H1 (cell line): ENCODE measurements around the gene TAOK1. TPM values are rescaled to one million over a fixed set of nuclear protein-coding genes. Genes with fewer than 3 reads are reported as not detected.

ENCODE experiments used
- CTCF ChIA-PET: fragments of 300-600 bp; sonication (Branson Sonifier 250); formaldehyde crosslinking; loops from one replicate; lab custom pipeline; 2021; ENCODE audit not compliant: partially characterized antibody; lab: Charles Lee
- POLR2A ChIA-PET: fragments of 300-600 bp; sonication (Branson Sonifier 250); formaldehyde crosslinking; loops from one replicate; lab custom pipeline; 2021; ENCODE audit warnings: inconsistent platforms; ENCODE audit not compliant: partially characterized antibody; lab: Charles Lee
- DNase-seq, 2 experiments: peaks; one replicate each; pipeline versions ENCODE4 v3.0.0 to v3.0.0-alpha.2; 2010 to 2022; ENCODE audit warnings: low spot score in 2 of 2, low read depth in 1 of 2, mixed read lengths in 1 of 2
- FAIRE-seq: peaks from 2 replicates; lab custom pipeline; 2011; peaks lifted over from hg19 to GRCh38; lab: Jason Lieb, UNC
- H2AFZ ChIP-seq: 2 replicates; pipeline ENCODE4 v1.8.1; 2012; ENCODE audit warnings: low read length, inconsistent platforms
- H2AK5ac ChIP-seq: 2 replicates; pipeline ENCODE4 v1.6.1; 2013; ENCODE audit warnings: low read depth, low read length
- H2BK120ac ChIP-seq: replicated peaks from 2 replicates; pipeline ENCODE3; 2013; ENCODE audit warnings: low read depth, low read length, inconsistent platforms
- H2BK12ac ChIP-seq: 2 replicates; pipeline ENCODE4 v1.6.1; 2013; ENCODE audit warnings: low read depth, low read length
- H2BK15ac ChIP-seq: 2 replicates; pipeline ENCODE4 v1.6.1; 2013; ENCODE audit warnings: low read length
- H2BK20ac ChIP-seq: 2 replicates; pipeline ENCODE4 v1.6.1; 2013; ENCODE audit warnings: low read length
- H2BK5ac ChIP-seq: 2 replicates; pipeline ENCODE4 v1.6.1; 2013; ENCODE audit warnings: low read depth, low read length
- H3K14ac ChIP-seq: 2 replicates; pipeline ENCODE4 v1.6.1; 2013; ENCODE audit warnings: inconsistent platforms; ENCODE audit not compliant: insufficient read length
- H3K18ac ChIP-seq: 2 replicates; pipeline ENCODE4 v1.6.1; 2013; ENCODE audit warnings: low read length; ENCODE audit errors: extremely low read depth
- H3K23ac ChIP-seq: 2 replicates; pipeline ENCODE4 v1.6.1; 2013; ENCODE audit warnings: inconsistent platforms; ENCODE audit not compliant: insufficient read length
- H3K23me2 ChIP-seq: 2 replicates; pipeline ENCODE4 v1.6.1; 2013; ENCODE audit warnings: low read depth, low read length
- H3K27ac ChIP-seq: 2 replicates; pipeline ENCODE4 v1.6.1; 2011; ENCODE audit warnings: low read depth, low read length, inconsistent platforms
- H3K27me3 ChIP-seq, 4 experiments: replicated peaks in 1 of 4; 1 replicate in 1 of 4; 2 replicates in 3 of 4; pipeline versions ENCODE4 v1.6.1 to v1.8.1; 2011 to 2013; ENCODE audit warnings: low read length in 3 of 4, mild to moderate bottlenecking in 3 of 4, inconsistent platforms in 2 of 4, mixed read lengths in 2 of 4, moderate library complexity in 1 of 4; ENCODE audit not compliant: control insufficient read depth in 3 of 4, insufficient read depth in 3 of 4; ENCODE audit errors: extremely low read depth in 1 of 4
- H3K36me3 ChIP-seq, 4 experiments: 2 replicates each; pipeline versions ENCODE4 v1.6.1 to v1.8.1; 2011 to 2013; ENCODE audit warnings: mild to moderate bottlenecking in 4 of 4, low read length in 3 of 4, moderate library complexity in 2 of 4, control low read depth in 1 of 4, inconsistent platforms in 1 of 4; ENCODE audit not compliant: insufficient read depth in 4 of 4, control insufficient read depth in 2 of 4
- H3K4ac ChIP-seq: replicated peaks from 2 replicates; pipeline ENCODE3; 2013; ENCODE audit warnings: low read length, low read depth, mixed read lengths, inconsistent platforms; ENCODE audit not compliant: insufficient read length
- H3K4me1 ChIP-seq, 4 experiments: replicated peaks in 1 of 4; 1 replicate in 1 of 4; 2 replicates in 3 of 4; pipeline versions ENCODE4 v1.6.1 to v1.8.1; 2011 to 2013; ENCODE audit warnings: low read length in 3 of 4, inconsistent platforms in 2 of 4, mixed read lengths in 1 of 4; ENCODE audit not compliant: insufficient read depth in 4 of 4, control insufficient read depth in 3 of 4
- H3K4me2 ChIP-seq, 2 experiments: 2 replicates each; pipeline versions ENCODE4 v1.6.1 to v1.8.1; 2011 to 2013; ENCODE audit warnings: low read depth in 2 of 2, low read length in 2 of 2, control low read depth in 1 of 2, inconsistent platforms in 1 of 2, mild to moderate bottlenecking in 1 of 2; ENCODE audit not compliant: insufficient read depth in 1 of 2
- H3K4me3 ChIP-seq, 4 experiments: fragments of 200-600, 300-600 bp in 1 of 4; sonication (generic), shearing (Covaris generic), sonication (Bioruptor Twin) in 1 of 4; 2 replicates each; pipeline versions ENCODE4 v1.5.1 to v1.8.1; 2011 to 2016; ENCODE audit warnings: low read length in 4 of 4, low read depth in 3 of 4, control low read depth in 2 of 4, inconsistent platforms in 2 of 4, mild to moderate bottlenecking in 2 of 4, mixed read lengths in 1 of 4, moderate library complexity in 1 of 4; ENCODE audit not compliant: insufficient read depth in 2 of 4; ENCODE audit errors: extremely low read depth in 1 of 4
- H3K56ac ChIP-seq: replicated peaks from 2 replicates; pipeline ENCODE3; 2013; ENCODE audit warnings: low read depth, mild to moderate bottlenecking, mixed read lengths, low read length, inconsistent platforms; ENCODE audit not compliant: insufficient read length
- H3K79me1 ChIP-seq: 2 replicates; pipeline ENCODE4 v1.6.1; 2013; ENCODE audit warnings: low read depth, low read length, control low read depth
- H3K79me2 ChIP-seq, 2 experiments: 2 replicates each; pipeline versions ENCODE4 v1.6.1 to v1.8.1; 2012 to 2013; ENCODE audit warnings: low read length in 2 of 2, mild to moderate bottlenecking in 2 of 2, inconsistent platforms in 1 of 2; ENCODE audit not compliant: insufficient read depth in 2 of 2, control insufficient read depth in 1 of 2
- H3K9ac ChIP-seq, 4 experiments: replicated peaks in 1 of 4; 1 replicate in 1 of 4; 2 replicates in 3 of 4; pipeline versions ENCODE4 v1.6.1 to v1.8.1; 2011 to 2013; ENCODE audit warnings: low read depth in 3 of 4, low read length in 3 of 4, control low read depth in 2 of 4, mild to moderate bottlenecking in 2 of 4, moderate library complexity in 2 of 4, inconsistent platforms in 1 of 4; ENCODE audit errors: extremely low read depth in 1 of 4
- H3K9me3 ChIP-seq, 2 experiments: 2 replicates each; pipeline versions ENCODE4 v1.6.1 to v1.8.1; 2012 to 2013; ENCODE audit warnings: mild to moderate bottlenecking in 2 of 2, moderate library complexity in 2 of 2, control low read depth in 1 of 2, inconsistent platforms in 1 of 2, low read depth in 1 of 2, low read length in 1 of 2, mixed read lengths in 1 of 2; ENCODE audit not compliant: insufficient read depth in 2 of 2
- H4K20me1 ChIP-seq, 2 experiments: replicated peaks in 1 of 2; 2 replicates each; pipeline versions ENCODE3 to v1.8.1; 2011 to 2013; ENCODE audit warnings: inconsistent platforms in 2 of 2, low read length in 2 of 2, mild to moderate bottlenecking in 1 of 2; ENCODE audit not compliant: insufficient read depth in 2 of 2, control insufficient read depth in 1 of 2
- H4K5ac ChIP-seq: 2 replicates; pipeline ENCODE4 v1.6.1; 2013; ENCODE audit warnings: low read length, low read depth, mixed read lengths, inconsistent platforms; ENCODE audit not compliant: insufficient read length
- H4K8ac ChIP-seq: 2 replicates; pipeline ENCODE4 v1.8.0; 2013; ENCODE audit warnings: mild to moderate bottlenecking, moderate library complexity, low read length, inconsistent platforms; ENCODE audit not compliant: insufficient read depth; ENCODE audit errors: extremely low read depth
- H4K91ac ChIP-seq: replicated peaks from 2 replicates; pipeline ENCODE3; 2013; ENCODE audit warnings: low read length, mixed read lengths, inconsistent platforms; ENCODE audit not compliant: insufficient read length
- CTBP2 ChIP-seq: IDR thresholded peaks from 2 replicates; pipeline ENCODE4 v1.7.0; 2011; ENCODE audit warnings: borderline replicate concordance, mild to moderate bottlenecking, moderate library complexity, mixed read lengths, low read length; ENCODE audit not compliant: insufficient read depth, insufficient read length
- EZH2 ChIP-seq: fragments of 200-600 bp; sonication (generic); IDR thresholded peaks from 2 replicates; pipeline ENCODE4 v1.7.1; 2012; ENCODE audit warnings: low read depth, mild to moderate bottlenecking, moderate library complexity, low read length, inconsistent platforms; ENCODE audit not compliant: severe bottlenecking
- GTF2F1 ChIP-seq: IDR thresholded peaks from 2 replicates; pipeline ENCODE4 v1.6.1; 2012; ENCODE audit warnings: low read depth, low read length, improper control_type of control experiment, borderline replicate concordance
- JUND ChIP-seq: IDR thresholded peaks from 2 replicates; pipeline ENCODE4 v1.6.1; 2011; ENCODE audit warnings: mild to moderate bottlenecking, improper control_type of control experiment, low read length
- KDM4A ChIP-seq: IDR thresholded peaks from one replicate; pipeline ENCODE4 v1.7.1; 2012; ENCODE audit warnings: low read depth, mild to moderate bottlenecking, moderate library complexity, low read length, inconsistent platforms; ENCODE audit not compliant: severe bottlenecking
- TAF7 ChIP-seq: optimal IDR thresholded peaks from 2 replicates; pipeline ENCODE3; 2011; ENCODE audit warnings: low read depth, mild to moderate bottlenecking, inconsistent platforms, low read length, moderate library complexity, borderline replicate concordance
- TEAD4 ChIP-seq: IDR thresholded peaks from 2 replicates; pipeline ENCODE4 v1.6.1; 2012; ENCODE audit warnings: low read depth, low read length, inconsistent platforms, mixed read lengths
- USF2 ChIP-seq: IDR thresholded peaks from 2 replicates; pipeline ENCODE4 v1.6.1; 2011; ENCODE audit warnings: low read length, improper control_type of control experiment
- WGBS, 2 experiments: shearing (Covaris generic) in 1 of 2; methylation state at CpG; one replicate each; pipeline versions ENCODE4 v1.1.6 to v1.1.7; 2013 to 2015; ENCODE audit warnings: low lambda C conversion rate in 2 of 2, mixed read lengths in 2 of 2, inconsistent platforms in 1 of 2, low coverage in 1 of 2, missing lambda C conversion rate in 1 of 2; ENCODE audit not compliant: insufficient replicate concordance in 2 of 2, insufficient coverage in 1 of 2, insufficient read length in 1 of 2; ENCODE audit errors: extremely low coverage in 1 of 2, missing lambda C conversion rate in 1 of 2; 5-methylcytosine and 5-hydroxymethylcytosine counted together
- polyA plus RNA-seq, 7 experiments: library from polyadenylated mRNA; depleted of rRNA in 3 of 7; stranded (reverse) in 5 of 7; unstranded in 2 of 7; fragments of >200 nt in 5 of 7; fragments of 200-250 nt in 2 of 7; gene quantifications; 1 replicate in 5 of 7; 2 replicates in 1 of 7; 4 replicates in 1 of 7; pipeline versions ENCODE4 v1.2.1 to v1.2.3, GENCODE V29; 2011 to 2013; ENCODE audit warnings: missing spikeins in 2 of 7, mixed read lengths in 2 of 7
- total RNA-seq: library from RNA; stranded (reverse); fragmentation: NEBNext Ultra II Directional; extraction: Animal tissue kit (Norgen Biotek cat#: 25700); gene quantifications from 2 replicates; pipeline ENCODE4 v1.2.1, GENCODE V29; 2021

The TAOK1 gene
- total and polyA plus RNA-seq, 2 of the 8 experiments (the other 6 are each of a cell fraction or from before 2014, with no cell fraction given) = 12.2 to 90.6 TPM

GRCh38 chr17:29510953-29511352 is 120.8 kb downstream of the TAOK1 start:
- H2BK15ac ChIP-seq = no peak overlapping the region
- no peak overlapping the region for H2BK120ac ChIP-seq
- no peak overlapping the region for H4K8ac ChIP-seq
- TF ChIP-seq EZH2 = no peak
- no peak for TF ChIP-seq KDM4A
- TF ChIP-seq CTBP2 = no peak
- no peak for TF ChIP-seq USF2
- no peak for TF ChIP-seq GTF2F1
- no peak for TF ChIP-seq TEAD4
- TF ChIP-seq TAF7 = no peak
- no peak for TF ChIP-seq JUND
- no peak overlapping the region for H4K5ac ChIP-seq
- peaks cover 0 to 54% (median 12%) of the 10 kb centered on the region in 4 experiments; a peak in 6 of 8 replicates for H3K36me3 ChIP-seq
- H3K56ac ChIP-seq = no peak overlapping the region
- H3K27ac ChIP-seq = no peak overlapping the region
- H4K91ac ChIP-seq = no peak overlapping the region
- H3K79me2 ChIP-seq = no peaks in the 10 kb centered on the region
- H3K9me3 ChIP-seq = no peaks in the 10 kb centered on the region
- no peak for DNase-seq
- no peak overlapping the region for H3K14ac ChIP-seq
- FAIRE-seq = no peak
- H3K4me2 ChIP-seq = no peak overlapping the region
- no peaks in the 10 kb centered on the region for H3K27me3 ChIP-seq
- CTCF ChIA-PET = interaction anchor here (0.6 kb wide), 1 partner anchor 577 kb away, joined by 3 read pairs; no protein-coding TSS in a partner anchor
- H3K23me2 ChIP-seq = no peaks in the 10 kb centered on the region
- H2AK5ac ChIP-seq = no peak overlapping the region
- H2BK20ac ChIP-seq = no peak overlapping the region
- POLR2A ChIA-PET = no interaction called here
- no peak overlapping the region for H3K18ac ChIP-seq
- no peak overlapping the region for H2BK5ac ChIP-seq
- no peaks in the 10 kb centered on the region for H3K79me1 ChIP-seq
- no peak overlapping the region for H3K4ac ChIP-seq
- 98% methylated on average over 6 of the region's 6 CpGs; no CpG with 5 or more reads in 1 of the 2 experiments for WGBS, 2 experiments
- H3K4me3 ChIP-seq = no peak overlapping the region
- H3K9ac ChIP-seq = no peak overlapping the region
- H3K23ac ChIP-seq = no peak overlapping the region
- H2BK12ac ChIP-seq = no peak overlapping the region
- no peak overlapping the region for H2AFZ ChIP-seq
- H4K20me1 ChIP-seq = no peaks in the 10 kb centered on the region
- H3K4me1 ChIP-seq = no peaks in the 10 kb centered on the region
